NCI-H1436 (cell line): Measurements from ENCODE around the gene TCF15.
"Not testable (repeated sequence)": the region's sequence is repeated elsewhere in the genome, so short reads cannot be mapped to it uniquely, and the experiment has no call there.

Experiments
- DNase-seq: peaks from one replicate; lab custom pipeline; 2025; lab: John Stamatoyannopoulos, UW

TCF15 gene

DNA sequence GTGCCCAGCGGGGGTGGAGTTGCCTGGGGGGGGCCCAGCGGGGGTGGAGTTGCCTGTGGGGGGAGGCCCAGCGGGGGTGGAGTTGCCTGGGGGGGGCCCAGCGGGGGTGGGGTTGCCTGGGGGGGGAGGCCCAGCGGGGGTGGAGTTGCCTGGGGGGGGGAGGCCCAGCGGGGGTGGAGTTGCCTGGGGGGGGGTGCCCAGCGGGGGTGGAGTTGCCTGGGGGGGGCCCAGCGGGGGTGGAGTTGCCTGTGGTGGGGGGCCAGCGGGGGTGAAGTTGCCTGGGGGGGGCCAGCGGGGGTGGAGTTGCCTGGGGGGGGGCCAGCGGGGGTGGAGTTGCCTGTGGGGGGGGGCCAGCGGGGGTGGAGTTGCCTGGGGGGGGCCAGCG lies 31.9 kb upstream of the TCF15 start:
- DNase-seq: not testable (repeated sequence)

DNA sequence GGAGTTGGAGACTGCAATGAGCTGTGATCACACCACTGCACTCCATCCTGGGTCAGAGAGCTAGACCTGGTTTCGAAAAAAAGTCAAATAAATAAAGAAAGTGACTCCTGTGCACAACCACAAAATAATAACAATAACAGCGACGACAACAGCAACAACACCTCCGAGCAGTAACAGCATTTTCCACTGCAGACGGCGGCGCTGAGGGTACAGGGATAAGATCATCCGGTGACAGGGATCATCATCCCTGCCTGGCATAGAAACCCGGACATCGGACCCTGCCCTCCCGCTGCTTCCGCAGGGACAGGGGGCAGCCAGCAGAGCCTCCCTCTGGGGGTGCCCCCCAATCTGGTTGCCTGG lies 31.4 kb upstream of the TCF15 start:
- DNase-seq: no peak

DNA sequence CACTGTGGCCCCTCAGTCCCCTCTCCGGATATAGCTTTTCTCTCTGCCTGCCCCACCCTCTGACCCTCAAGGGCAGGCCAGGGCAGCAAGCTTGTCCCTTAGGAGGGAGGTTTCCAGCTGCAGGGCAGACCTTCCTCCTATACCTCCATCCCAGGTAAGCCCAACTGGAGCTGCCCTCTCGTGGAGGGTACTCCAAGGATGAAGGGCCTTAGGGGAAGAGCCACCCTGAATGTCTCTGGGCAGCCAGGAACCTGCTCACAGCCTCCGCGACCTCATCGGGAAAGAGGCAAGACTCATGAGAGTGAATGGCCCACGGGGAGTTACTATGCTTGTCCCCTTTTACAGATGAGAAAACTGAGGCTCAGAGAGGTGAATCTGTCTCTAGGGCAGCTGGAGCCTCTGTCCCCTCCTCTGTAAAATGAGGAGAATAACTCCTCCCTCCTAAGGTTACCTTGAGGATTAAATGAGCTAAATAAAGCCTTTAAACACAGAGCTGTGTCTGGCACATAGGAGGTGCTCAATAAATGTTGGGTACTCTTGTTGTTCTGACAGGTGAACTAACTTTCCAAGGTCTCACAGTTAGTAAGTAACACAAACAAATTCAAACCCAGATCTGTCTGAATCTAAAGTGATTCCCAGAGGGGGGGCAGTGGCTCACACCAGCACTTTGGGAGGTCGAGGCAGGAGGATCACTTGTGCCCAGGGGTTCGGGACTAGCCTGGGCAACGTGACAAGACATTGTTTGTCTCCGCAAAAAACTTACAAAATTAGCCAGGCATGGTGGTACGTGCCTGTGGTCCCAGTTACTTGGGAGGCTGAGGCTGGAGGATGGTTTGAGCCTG lies 30.8 kb upstream of the TCF15 start:
- DNase-seq: no peak

DNA sequence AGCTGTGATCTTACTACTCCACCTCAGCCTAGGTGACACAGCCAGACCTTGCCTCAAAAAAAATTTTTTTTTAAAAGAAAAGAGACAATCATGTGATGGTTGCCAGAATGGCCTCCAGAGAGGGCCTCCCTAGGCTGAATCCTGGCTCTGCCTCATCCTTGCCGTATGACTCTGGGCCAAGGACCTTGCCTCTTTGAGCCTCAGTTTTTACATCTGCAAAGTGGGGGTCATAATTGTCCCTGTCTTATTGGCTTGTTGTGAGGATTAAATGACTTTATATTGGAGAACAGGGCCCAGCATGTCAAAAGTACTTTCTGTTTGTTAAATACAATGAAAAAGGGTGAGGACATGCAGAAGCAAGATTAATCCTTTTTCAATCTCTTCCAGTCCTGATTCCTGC lies 28.5 kb upstream of the TCF15 start:
- DNase-seq: no peak

DNA sequence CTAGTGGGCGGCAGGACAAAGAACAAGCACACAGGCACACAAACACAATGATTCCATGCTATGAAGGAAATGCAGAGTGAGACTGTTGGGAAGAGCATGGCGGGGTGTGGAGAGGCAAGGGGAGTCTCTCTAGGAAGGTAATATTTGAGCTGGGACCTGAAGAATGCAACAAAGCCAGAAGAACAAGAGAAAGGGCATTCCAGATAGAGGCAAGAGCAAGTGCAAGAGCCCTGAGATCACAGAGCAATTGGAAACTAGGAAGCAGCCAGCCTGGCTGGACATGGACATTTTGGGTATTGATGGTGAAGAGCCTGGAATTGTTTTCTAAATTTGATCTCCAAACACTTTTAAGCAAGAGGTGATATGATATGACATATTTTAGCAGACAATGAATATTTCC lies 27.4 kb upstream of the TCF15 start:
- no peak for DNase-seq

DNA sequence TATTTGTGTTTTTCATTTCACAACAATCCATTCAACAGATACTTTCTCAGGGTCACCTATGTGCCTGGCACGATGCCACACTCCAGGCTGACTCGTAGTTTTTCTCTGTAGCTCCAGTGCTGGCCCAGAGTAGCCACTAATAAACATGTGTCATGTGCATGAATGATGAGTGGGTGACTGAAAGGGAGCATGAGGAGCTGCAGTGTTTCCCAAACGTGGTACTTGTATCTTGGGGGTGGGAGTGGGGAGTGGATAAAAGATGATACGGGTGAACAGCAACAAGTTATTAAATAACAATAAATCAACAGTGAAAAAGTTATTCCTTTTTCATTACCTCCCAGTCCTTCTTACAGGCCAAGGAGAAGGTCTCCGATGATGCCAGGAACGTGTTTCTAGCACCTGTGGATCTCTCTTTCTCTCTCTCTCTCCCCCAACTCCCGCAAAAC lies 25.8 kb upstream of the TCF15 start:
- no peak for DNase-seq

DNA sequence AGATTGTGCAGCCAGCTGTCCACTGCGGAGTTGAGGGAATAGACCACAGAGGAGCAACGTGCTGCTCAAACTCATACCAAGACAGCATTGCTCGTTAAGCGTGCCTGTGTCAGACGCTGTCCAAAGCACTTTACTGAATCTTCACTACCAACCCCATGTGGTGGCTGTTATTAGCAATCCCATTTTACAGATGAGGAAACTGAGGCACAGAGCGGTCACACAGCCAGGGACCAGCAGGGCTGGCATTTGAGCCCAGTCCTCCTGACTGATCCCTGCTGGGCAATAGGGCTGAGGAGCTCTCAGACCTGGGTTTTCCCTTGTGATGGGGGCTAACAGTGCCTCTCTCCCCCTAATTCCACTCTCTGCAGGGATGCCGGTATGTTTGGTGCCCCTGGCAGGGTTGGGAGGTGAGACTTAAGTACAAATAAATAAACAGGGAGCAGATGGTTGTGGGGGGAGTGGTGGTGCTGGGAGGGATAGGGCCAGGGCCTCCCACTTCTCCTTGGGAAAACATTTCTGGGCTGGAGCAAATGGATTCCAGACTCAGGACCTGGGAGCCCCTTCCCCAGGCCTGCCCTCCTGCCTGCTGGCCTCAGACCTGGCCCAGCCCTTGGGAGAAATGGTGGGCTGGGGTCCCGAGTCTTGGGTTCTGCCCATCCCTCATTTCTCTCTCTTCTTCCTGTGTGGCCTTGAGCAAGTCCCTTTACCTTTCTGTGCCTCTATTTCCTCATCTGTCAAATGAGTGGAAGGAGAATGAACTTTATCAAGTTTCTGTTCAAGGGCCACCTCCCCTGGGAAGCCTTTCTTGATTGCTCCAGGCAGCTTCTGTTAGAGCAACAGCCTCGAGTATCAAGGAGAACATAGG lies 25.2 kb upstream of the TCF15 start:
- DNase-seq: no peak

DNA sequence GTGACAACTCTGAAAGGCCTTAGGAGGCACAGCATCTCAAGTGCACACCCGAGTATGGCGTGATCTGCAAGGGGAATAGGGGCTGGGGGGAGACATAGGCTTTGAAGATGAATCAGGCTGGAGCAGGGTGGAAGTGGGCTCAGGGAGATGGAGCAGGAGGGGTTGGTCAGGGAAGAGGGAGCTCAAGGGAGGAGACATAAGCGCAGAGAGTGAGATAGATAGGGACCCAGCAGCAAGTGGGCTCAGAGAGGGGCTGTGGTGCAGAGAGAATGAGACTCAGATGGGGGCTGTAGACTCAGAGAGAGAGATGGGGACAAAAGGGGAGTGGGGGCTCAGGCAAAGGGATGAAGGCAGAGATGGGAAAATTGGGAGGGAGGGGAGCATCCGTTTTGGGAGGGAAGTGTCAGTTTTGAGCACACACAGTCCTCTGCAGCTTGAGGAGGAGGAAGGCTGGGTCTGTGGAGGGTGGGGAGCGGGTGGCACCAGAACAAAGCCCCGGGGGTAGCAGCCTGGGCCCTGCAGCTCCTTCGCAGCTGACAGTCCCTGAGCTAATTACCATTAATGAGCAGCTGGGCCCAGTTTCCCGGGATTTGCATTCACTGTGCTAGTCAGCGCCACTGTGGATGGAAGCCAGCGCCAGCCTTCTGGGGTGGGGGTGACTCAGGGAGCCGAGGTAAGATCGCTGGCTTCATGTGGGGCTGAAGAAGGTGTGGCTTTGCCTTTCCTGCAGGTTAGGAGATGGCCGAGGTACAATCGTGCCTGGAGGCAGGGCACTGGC lies 24.2 kb upstream of the TCF15 start:
- no peak for DNase-seq

DNA sequence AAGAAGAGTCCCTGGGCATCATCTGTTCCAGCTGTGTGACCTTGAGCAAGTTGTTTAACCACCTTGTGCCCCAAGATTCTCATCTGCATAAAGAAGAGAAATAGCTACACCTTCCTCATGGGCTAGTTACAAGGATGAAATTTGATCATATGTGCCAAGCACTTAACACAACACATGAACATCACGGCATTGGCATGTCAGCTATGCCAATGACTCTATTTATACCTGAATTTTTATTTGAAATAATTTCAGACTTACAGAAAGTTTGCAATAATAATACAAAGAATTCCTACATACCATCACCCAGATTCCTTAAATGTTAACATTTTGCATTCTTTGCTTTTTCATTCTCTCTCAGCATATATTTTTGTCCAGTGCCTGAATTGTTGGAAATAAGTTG lies 21.0 kb upstream of the TCF15 start:
- DNase-seq: no peak

DNA sequence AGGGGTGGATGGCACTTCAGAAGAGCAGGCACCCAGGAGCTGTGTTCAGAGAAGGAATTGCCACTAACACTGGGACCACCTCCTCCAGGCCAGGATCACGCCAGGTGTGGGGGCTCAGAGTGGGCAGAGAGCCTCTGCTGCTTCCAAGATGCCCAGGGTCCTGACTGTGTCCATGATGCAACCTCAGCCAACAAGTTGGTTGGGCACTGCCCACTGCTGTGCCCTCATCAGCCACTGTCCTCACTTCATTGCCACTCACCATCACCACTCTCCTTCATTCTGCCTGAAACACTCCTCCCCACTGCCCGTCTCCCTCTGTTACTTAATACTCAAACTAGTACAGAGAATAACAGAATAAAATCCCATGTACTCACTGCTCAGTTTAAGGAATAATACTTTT lies 16.5 kb upstream of the TCF15 start:
- DNase-seq: no peak

DNA sequence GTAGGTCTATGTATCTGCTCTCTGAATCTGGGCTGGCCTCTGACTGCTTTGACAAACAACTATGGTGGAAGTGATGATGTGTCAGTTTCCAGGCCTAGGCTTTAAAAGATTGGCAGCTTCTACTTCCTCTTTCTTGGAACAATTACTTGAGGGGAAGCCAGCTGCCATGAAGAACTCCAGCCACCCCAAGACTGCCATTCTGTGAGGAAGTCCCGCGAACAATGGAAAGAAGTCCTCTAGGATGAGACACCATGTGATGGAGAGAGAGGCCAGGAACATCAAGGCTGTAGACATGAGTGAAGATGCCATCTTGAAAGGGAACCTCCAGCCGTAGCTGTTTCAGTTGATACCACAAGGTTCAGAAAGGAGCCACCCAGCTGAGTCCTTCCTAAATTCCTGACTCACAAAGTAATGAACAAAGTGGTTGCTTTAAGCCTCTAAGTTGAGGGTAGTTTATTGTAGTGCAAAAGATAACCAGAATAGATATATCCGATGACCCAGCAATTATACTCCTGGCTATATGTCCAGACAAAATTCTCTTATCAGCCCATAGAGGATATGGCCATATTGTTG lies 15.3 kb upstream of the TCF15 start:
- no peak for DNase-seq

DNA sequence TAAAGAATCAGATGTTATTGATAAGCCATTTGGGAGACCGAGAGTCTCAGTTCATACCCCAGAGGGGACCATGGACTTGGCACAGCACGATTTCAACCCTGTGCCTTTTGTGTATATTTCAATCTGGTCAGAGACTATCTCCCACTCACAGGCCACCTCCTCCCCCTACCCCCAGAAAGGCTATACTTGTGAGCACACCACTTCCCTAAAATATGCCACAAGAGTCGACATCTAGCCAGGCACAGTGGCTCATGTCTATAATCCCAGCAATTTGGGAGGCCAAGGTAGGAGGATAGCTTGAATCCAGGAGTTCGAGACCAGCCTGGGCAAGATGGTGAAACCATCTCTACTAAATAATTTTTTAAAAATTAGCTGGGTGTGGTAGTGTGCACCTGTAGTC lies 13.6 kb upstream of the TCF15 start:
- DNase-seq: no peak

DNA sequence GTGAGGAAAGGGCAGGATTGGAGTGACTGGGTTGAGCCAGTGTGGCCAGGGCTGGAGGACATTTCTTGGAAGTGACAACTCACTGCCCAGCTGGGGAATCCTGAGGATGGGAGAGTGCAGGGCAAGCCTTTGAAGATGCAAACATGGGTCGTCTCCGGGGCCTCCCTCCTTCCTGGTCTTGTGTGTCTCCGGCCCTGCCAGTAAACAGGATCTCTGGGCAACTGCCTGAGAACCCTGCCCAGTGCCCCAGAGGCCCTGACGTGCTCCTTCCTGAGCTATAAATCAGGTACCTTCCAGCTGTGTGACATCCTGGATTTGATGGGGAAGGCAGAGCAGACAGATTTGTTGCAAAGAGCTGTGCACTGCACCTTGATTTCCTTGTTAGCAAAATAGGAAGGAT lies 12.9 kb upstream of the TCF15 start:
- DNase-seq: no peak

DNA sequence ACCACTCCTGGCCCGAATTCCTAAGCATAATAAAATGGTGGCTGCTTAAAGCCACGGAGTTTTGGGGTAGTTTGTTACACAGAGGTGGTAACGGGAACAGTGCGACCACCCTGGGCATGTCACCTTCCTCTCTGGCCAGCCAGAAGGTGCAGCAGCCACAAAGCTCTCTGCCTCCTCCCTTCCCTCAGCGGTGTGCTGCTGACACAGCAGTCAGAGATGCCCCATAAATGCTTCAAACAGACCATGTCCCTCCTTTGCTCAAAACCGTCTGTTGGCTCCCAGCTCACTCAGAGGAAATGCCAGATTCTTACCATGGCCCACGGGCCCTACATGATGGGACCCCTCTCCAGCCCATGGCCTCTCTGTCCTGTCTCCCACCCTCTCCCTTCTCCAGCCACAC lies 12.1 kb upstream of the TCF15 start:
- no peak for DNase-seq

DNA sequence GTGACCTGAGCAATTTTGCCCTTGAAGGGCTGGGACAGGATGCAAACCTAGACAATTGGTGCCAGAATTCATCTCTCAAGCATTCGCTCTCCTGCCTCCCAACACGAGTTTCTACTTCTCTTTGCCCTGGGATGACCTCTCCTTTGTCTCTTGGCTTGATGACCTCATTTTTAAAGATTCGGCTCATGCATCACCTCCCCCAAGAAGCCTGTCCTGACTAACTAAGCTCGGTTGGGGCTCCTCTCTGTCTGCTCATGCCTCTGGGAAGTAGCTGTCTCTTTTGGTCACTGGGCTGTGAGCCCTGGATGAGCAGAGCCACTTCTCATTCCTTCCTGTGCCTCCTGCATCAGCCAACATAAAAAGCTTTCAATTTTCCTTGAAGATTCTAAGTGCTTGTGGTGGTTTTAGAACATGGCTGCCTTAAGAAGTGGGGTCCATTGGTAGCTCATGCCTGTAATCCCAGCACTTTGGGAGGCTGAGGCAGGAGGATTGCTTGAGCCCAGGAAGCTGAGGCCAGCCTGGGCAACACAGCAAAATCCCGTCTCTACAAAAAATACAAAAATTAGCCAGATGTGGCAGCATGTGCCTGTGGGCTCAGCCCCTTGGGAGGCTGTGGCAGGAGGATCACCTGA lies 11.1 kb upstream of the TCF15 start:
- no peak for DNase-seq

DNA sequence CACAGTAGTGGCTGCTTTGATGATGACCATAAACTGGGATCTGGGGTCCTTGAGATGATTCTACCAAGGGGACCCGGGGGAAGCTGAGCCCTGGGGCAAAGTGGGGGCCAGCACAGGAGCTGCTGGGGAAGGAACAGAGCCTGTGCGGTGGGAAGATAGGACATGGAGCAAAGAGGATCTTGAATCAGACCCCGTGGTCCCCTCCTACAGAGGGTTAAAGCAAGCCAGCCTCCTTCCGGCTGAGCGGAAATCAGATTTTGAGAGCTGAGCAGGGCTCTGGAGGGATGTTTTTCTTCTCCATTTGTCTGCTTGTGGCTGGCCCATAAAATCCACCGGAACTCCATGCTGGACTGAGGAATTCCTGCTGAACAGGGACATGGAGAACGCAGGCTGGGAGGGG lies 10.1 kb upstream of the TCF15 start:
- DNase-seq: no peak

DNA sequence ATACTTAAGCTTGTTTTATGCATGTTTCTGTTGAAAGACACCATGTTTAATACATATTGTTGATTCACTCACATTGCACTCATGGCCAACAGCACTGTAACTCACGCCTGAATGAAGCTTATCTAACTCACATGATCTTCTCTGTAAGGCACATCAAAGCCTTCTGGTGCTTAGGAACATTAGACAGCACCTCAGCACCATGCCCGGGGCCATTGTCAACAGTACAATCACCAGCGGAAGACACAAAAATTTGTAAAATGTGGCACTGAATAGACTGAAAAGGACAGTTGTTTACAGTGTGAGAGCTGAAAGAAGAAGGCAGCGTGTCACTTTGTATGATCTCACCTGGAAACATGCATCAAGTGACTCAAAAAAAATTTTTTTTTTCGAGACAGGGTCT lies 8.9 kb upstream of the TCF15 start:
- DNase-seq: no peak

DNA sequence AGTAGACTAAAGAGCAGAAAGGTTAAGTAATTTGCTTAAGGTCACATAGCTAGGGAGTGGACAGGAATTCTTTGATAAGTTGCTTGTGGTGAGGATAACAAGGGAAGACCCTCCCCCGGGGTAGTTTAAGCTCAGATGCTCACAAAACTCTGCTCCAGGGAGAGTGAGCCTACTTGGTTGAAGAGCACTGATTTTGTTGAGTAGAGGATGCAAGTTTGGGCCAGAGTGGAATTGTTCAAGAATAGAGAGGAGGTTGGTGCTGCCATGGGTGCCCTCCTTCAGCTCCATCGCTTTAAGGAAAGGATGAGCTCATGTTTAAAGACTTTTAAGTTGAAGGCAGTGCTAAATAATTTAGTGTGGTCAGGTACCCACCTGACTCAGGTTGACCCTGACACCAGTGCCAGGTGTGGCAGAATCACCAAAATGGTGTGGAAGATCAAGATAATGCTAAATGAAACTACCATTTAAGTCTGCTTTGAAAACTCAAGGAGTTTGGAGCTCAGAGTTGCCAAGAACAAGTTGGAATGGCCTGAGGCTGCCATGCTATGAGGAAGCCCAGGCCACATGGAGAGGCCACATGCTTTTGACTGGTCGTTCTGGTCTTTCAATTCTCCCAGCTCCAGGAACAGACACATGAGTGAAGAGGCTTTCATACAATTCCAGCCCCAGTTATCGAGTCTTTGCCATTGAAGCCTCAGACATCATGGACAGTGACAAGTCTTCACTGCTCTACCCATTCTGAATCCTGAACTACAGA lies 8.0 kb upstream of the TCF15 start:
- no peak for DNase-seq

DNA sequence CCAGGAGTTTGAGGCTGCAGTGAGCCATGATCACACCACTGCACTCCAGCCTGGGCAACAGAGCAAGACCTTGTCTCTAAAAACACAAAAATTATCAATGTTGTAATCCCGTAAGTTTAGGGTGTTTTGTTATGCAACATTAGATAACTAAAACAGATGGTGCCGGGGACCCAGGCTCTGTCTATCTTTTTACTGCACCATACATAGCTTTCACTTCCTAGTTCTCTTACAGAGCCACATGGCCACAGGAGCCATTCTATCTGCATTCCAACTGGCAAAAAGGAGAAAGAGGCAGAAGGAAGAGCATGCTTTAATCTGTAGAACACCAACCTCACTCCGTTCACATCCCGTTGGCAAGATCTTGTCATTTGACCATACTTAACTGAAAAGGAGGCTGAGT lies 5.4 kb upstream of the TCF15 start:
- DNase-seq: no peak

DNA sequence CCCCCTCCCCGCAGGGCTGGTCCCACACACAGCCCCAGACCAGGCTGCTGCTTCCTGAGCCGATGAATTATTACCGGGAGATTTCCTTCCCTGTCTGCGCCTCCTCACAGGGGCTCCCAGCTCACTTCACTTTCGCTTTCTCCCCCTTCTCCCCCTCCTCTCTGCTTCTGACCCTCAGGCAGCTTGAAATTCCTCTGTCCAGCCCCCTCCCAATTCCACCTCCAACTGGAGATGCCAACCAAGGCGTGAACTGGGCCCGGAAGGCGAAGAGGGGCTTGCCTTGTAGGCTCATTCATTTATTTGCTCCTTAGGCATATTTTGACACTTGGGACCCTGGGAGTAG lies 1.7 kb upstream of the TCF15 start:
- DNase-seq: no peak
